MM.1S (cell line): ENCODE data around the gene NUP210.
"Not testable (repeated sequence)": the region's sequence is repeated elsewhere in the genome, so short reads cannot be mapped to it uniquely, and the experiment has no call there.

Experiments
- DNase-seq: peaks from one replicate; pipeline ENCODE4 v3.0.0-alpha.2; 2015
- H2AFZ ChIP-seq: fragments of 300-600 bp; sonication (generic); 2 replicates; pipeline ENCODE4 v1.6.0; 2016; ENCODE audit warnings: antibody characterized with exemption, low read length
- H3F3A ChIP-seq: fragments of 300-600 bp; sonication (generic); 2 replicates; pipeline ENCODE4 v1.6.1; 2016; ENCODE audit warnings: mild to moderate bottlenecking, antibody characterized with exemption, low read length, moderate library complexity, mixed read lengths; ENCODE audit not compliant: insufficient read depth
- H3K27ac ChIP-seq: fragments of 300-600 bp; sonication (generic); 2 replicates; pipeline ENCODE4 v1.5.1; 2016; ENCODE audit warnings: mild to moderate bottlenecking, low read length
- H3K27me3 ChIP-seq: fragments of 300-600 bp; sonication (generic); replicated peaks from 2 replicates; pipeline ENCODE4 v1.6.0; 2016; ENCODE audit warnings: low read length; ENCODE audit not compliant: insufficient read depth
- H3K36me3 ChIP-seq: fragments of 300-600 bp; sonication (generic); replicated peaks from 2 replicates; pipeline ENCODE4 v1.6.1; 2016; ENCODE audit warnings: mild to moderate bottlenecking, low read length, mixed read lengths; ENCODE audit not compliant: insufficient read depth
- H3K4me1 ChIP-seq: fragments of 300-600 bp; sonication (generic); 2 replicates; pipeline ENCODE4 v1.6.1; 2016; ENCODE audit warnings: low read length, mixed read lengths
- H3K4me2 ChIP-seq: fragments of 300-600 bp; sonication (generic); 2 replicates; pipeline ENCODE4 v1.6.0; 2016; ENCODE audit warnings: low read depth, low read length
- H3K4me3 ChIP-seq: fragments of 300-600 bp; sonication (generic); 2 replicates; pipeline ENCODE4 v1.5.1; 2016; ENCODE audit warnings: low read length, mixed read lengths
- H3K79me2 ChIP-seq: fragments of 300-600 bp; sonication (generic); 2 replicates; pipeline ENCODE4 v1.6.1; 2016; ENCODE audit warnings: mixed run types, low read length, mixed read lengths
- H3K9ac ChIP-seq: fragments of 300-600 bp; sonication (generic); 2 replicates; pipeline ENCODE4 v1.6.1; 2016; ENCODE audit warnings: low read length, mixed read lengths
- H3K9me2 ChIP-seq: fragments of 300-600 bp; sonication (generic); replicated peaks from 2 replicates; pipeline ENCODE4 v1.6.1; 2016; ENCODE audit warnings: mild to moderate bottlenecking, low read length, mixed read lengths; ENCODE audit not compliant: insufficient read depth
- H3K9me3 ChIP-seq: fragments of 300-600 bp; sonication (generic); replicated peaks from 2 replicates; pipeline ENCODE4 v1.6.1; 2016; ENCODE audit warnings: mild to moderate bottlenecking, low read length, mixed read lengths; ENCODE audit not compliant: insufficient read depth
- H4K20me1 ChIP-seq: fragments of 300-600 bp; sonication (generic); 2 replicates; pipeline ENCODE4 v1.6.1; 2016; ENCODE audit warnings: mild to moderate bottlenecking, low read length, moderate library complexity, mixed read lengths; ENCODE audit not compliant: insufficient read depth
- CTCF ChIP-seq: fragments of 300-600 bp; sonication (generic); IDR thresholded peaks from 2 replicates; pipeline ENCODE4 v1.5.1; 2016; ENCODE audit warnings: antibody characterized with exemption, low read length, mixed read lengths
- EZH2 ChIP-seq: fragments of 300-600 bp; sonication (generic); optimal IDR thresholded peaks from 2 replicates; pipeline ENCODE3; 2017; ENCODE audit warnings: low read depth, mild to moderate bottlenecking, antibody characterized with exemption, low read length, mixed read lengths
- EZH2phosphoT487 ChIP-seq: fragments of 300-600 bp; sonication (generic); IDR thresholded peaks from 2 replicates; pipeline ENCODE4 v1.6.1; 2018; ENCODE audit warnings: antibody characterized with exemption, low read length

The NUP210 gene

GRCh38 chr3:13379201-13379830 lies 40.8 kb downstream of the NUP210 start:
- Histone ChIP-seq H4K20me1 (no peaks in the 10 kb centered on the region), H3K4me1 (no peaks in the 10 kb centered on the region), H2AFZ (no peak overlapping the region), H3K9ac (no peak overlapping the region), H3K79me2 (peaks cover 17% of the 10 kb centered on the region), H3K4me2 (no peak overlapping the region), H3K4me3 (no peak overlapping the region), H3F3A (no peaks in the 10 kb centered on the region), H3K27me3 (no peaks in the 10 kb centered on the region), H3K36me3 (peaks cover 11% of the 10 kb centered on the region), H3K9me2 (no peaks in the 10 kb centered on the region), H3K9me3 (no peaks in the 10 kb centered on the region), H3K27ac (no peak overlapping the region)
- TF ChIP-seq CTCF (no peak), EZH2 (no peak), EZH2phosphoT487 (no peak)
- DNase-seq: no peak

GRCh38 chr3:13378155-13378554 lies 42.0 kb downstream of the NUP210 start:
- H3K9ac ChIP-seq: no peak overlapping the region
- no peak overlapping the region for H3K4me3 ChIP-seq
- no peak overlapping the region for H2AFZ ChIP-seq
- H3F3A ChIP-seq: no peaks in the 10 kb centered on the region
- no peak overlapping the region for H3K27ac ChIP-seq
- no peaks in the 10 kb centered on the region for H3K9me2 ChIP-seq
- no peak overlapping the region for H3K4me2 ChIP-seq
- peaks cover 15% of the 10 kb centered on the region for H3K79me2 ChIP-seq
- H3K9me3 ChIP-seq: no peaks in the 10 kb centered on the region
- no peaks in the 10 kb centered on the region for H3K4me1 ChIP-seq
- no peaks in the 10 kb centered on the region for H4K20me1 ChIP-seq
- no peak for DNase-seq
- TF ChIP-seq CTCF (no peak), EZH2phosphoT487 (no peak), EZH2 (no peak)
- no peaks in the 10 kb centered on the region for H3K27me3 ChIP-seq
- H3K36me3 ChIP-seq: peaks cover 19% of the 10 kb centered on the region

GRCh38 chr3:13377741-13378140 lies 42.4 kb downstream of the NUP210 start:
- Histone ChIP-seq H3K36me3 (peaks cover 19% of the 10 kb centered on the region), H3K79me2 (peaks cover 11% of the 10 kb centered on the region)
- not testable (repeated sequence) for H3K9me2 ChIP-seq, H3K27ac ChIP-seq, H3K4me3 ChIP-seq, H3K9me3 ChIP-seq, H3F3A ChIP-seq, H3K4me1 ChIP-seq, DNase-seq, H2AFZ ChIP-seq, H4K20me1 ChIP-seq, H3K27me3 ChIP-seq, H3K4me2 ChIP-seq, H3K9ac ChIP-seq

- Histone ChIP-seq H3K79me2 (peaks cover 10% of the 10 kb centered on the region), H3K9me3 (no peaks in the 10 kb centered on the region), H3K9me2 (no peaks in the 10 kb centered on the region), H2AFZ (no peak overlapping the region), H3F3A (no peaks in the 10 kb centered on the region), H3K4me1 (no peaks in the 10 kb centered on the region), H3K27ac (no peak overlapping the region), H3K4me2 (no peak overlapping the region), H3K36me3 (peaks cover 19% of the 10 kb centered on the region; the same call in 1 of the 2 replicates), H3K9ac (no peak overlapping the region), H3K27me3 (no peaks in the 10 kb centered on the region), H4K20me1 (no peaks in the 10 kb centered on the region), H3K4me3 (no peak overlapping the region)
- TF ChIP-seq EZH2phosphoT487 (no peak), EZH2 (no peak), CTCF (no peak)
- DNase-seq: no peak
These were observed 43.1 kb downstream of the NUP210 start for GRCh38 chr3:13377021-13377420.
